HuH-7 (cell line): ENCODE measurements around the gene SMIM41.

Experiments
- DNase-seq: peaks from one replicate; pipeline ENCODE4 v3.0.0; 2011; ENCODE audit warnings: low spot score

SMIM41 gene

GRCh38 chr12:52147367-52147963 is 68.0 kb downstream of the SMIM41 start:
- DNase-seq = peak; percentile 68

GRCh38 chr12:52147964-52148463 is 68.5 kb downstream of the SMIM41 start:
- DNase-seq = no peak

- DNase-seq = no peak
These were observed 69.1 kb downstream of the SMIM41 start for GRCh38 chr12:52148464-52149181.

- DNase-seq = no peak
These were observed 69.7 kb downstream of the SMIM41 start for GRCh38 chr12:52149182-52149641.

- no peak for DNase-seq
These were observed 70.2 kb downstream of the SMIM41 start for GRCh38 chr12:52149651-52150241.

GRCh38 chr12:52151153-52151836 is 71.8 kb downstream of the SMIM41 start:
- no peak for DNase-seq

GRCh38 chr12:52151837-52152783 is 72.6 kb downstream of the SMIM41 start:
- peak; percentile 94 for DNase-seq

GRCh38 chr12:52152905-52153317 is 73.4 kb downstream of the SMIM41 start:
- no peak for DNase-seq

- DNase-seq = no peak
These were observed 75.8 kb downstream of the SMIM41 start for GRCh38 chr12:52155048-52155868.

GRCh38 chr12:52156311-52156710 is 76.8 kb downstream of the SMIM41 start:
- no peak for DNase-seq

GRCh38 chr12:52156757-52157565 is 77.5 kb downstream of the SMIM41 start:
- DNase-seq = peak; percentile 94

GRCh38 chr12:52157566-52158150 is 78.2 kb downstream of the SMIM41 start:
- DNase-seq = no peak
